Activated CD4-positive, alpha-beta T cell treated with anti-CD3 and anti-CD28 coated beads for 48 hours (primary cell): ENCODE data around the gene ACAP1.

Source experiments
- DNase-seq: peaks from one replicate; pipeline ENCODE4 v3.0.0-alpha.2; 2020

Gene ACAP1

GRCh38 chr17:7336240-7337175 is at the start of gene ACAP1:
Gene ACAP1 (plus strand): TSS chr17:7336529. CDS start chr17:7336735, 206 bp downstream.
- peak; percentile 89 for DNase-seq

DNA sequence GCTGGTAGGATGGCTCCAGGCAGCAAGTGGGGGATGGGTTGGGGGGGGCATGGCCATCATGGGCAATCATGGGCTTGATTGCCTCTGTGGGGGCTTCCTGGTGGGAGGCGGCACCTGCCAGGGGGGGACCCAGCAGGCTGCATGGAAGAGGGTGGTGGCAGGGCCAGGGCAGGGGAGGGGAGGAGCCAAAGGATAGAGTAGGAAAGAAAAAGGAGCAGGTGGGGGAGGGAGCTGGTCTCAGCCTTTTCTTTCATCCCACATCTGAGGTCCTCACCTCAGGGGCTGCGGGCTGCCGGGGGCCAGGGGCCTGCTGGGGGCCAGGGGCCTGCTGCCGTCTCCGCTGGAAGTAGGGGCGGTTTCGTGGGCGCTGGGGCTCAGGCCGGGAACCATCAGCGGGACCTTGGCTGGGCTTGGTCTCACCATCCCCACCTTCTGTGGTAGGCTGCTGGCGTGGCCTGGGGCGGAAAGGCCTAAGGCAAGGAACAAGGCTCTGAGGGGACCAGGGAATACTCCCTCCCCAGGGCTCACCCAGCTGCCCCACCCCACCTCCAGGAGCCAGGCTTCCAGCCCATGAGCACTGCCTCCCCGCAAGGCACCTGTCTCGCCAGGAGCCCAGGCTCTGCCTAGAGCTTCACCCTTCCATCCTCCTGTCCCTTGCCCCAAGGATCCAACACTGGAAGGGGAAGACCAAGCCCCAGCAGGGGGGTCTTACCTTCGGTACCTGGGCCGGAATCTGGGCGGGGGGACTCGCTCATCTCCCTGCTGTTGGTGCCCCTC is 46.9 kb upstream of the ACAP1 start:
- no peak for DNase-seq

GRCh38 chr17:7290166-7290565 is 46.2 kb upstream of the ACAP1 start:
- DNase-seq, result no peak

- no peak for DNase-seq
Measured at GRCh38 chr17:7290685-7291084, 45.6 kb upstream of the ACAP1 start.

- DNase-seq, result no peak
Measured at GRCh38 chr17:7292194-7292593, 44.1 kb upstream of the ACAP1 start.

- no peak for DNase-seq
Measured at GRCh38 chr17:7292729-7293128, 43.6 kb upstream of the ACAP1 start.

DNA sequence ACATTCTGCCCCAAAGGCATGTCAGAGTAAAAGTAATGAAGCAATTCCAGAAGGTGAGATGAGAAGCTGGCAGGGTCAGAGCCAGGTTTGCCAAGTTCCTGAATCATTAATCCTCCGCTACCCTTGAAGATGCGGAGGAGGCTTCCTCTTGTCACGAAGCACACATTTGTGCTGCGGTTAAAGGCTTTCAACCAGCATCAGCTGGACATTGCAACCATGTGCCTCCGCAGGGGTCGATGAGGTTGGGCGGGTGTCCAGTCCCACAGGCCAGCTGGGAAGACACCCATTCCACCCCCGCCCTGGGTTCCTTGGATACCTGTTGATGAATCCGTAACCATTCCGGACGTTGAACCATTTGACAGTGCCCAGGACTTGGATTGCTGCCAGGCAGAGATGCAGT is 43.2 kb upstream of the ACAP1 start:
- no peak for DNase-seq

- peak; percentile 43 for DNase-seq
Measured at GRCh38 chr17:7293816-7294613, 42.3 kb upstream of the ACAP1 start.

DNA sequence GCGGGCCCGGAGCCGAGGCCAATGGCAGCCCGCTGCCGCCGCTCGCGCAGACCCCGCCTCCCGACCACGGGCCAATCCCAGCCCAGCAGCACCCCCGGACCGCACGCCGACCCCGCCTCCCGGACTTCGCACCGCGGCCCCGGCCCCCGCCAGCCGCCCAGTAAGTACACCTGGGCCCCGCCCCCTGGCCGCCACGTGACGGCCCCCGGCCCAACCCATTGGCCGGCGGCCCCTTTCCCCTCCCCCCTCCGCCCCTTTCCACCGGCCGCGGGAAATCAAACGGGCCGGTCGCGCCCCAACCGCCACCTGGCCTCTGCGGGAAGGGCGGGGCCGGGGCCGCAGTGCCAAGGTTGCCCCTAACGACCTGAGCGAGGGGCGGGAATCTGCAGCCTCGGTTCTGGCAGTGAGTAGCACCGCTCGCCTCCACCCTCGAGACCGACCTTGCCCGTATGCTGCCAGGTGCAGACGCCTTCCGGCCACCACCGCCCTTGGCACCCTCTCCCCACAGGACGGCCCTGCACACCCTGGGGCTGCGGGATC is 41.6 kb upstream of the ACAP1 start, which contains the start of gene YBX2:
Gene YBX2, minus strand, starts transcription at position 26 of the 540 bp plus-strand sequence. CDS start 139 bp downstream, outside the sequence.
- peak; percentile 87 for DNase-seq

- no peak for DNase-seq
Measured at GRCh38 chr17:7295230-7296180, 40.8 kb upstream of the ACAP1 start.

- peak; percentile 77 for DNase-seq
Measured at GRCh38 chr17:7296189-7296861, 40.0 kb upstream of the ACAP1 start.

GRCh38 chr17:7304179-7304578 is 32.1 kb upstream of the ACAP1 start:
- no peak for DNase-seq

DNA sequence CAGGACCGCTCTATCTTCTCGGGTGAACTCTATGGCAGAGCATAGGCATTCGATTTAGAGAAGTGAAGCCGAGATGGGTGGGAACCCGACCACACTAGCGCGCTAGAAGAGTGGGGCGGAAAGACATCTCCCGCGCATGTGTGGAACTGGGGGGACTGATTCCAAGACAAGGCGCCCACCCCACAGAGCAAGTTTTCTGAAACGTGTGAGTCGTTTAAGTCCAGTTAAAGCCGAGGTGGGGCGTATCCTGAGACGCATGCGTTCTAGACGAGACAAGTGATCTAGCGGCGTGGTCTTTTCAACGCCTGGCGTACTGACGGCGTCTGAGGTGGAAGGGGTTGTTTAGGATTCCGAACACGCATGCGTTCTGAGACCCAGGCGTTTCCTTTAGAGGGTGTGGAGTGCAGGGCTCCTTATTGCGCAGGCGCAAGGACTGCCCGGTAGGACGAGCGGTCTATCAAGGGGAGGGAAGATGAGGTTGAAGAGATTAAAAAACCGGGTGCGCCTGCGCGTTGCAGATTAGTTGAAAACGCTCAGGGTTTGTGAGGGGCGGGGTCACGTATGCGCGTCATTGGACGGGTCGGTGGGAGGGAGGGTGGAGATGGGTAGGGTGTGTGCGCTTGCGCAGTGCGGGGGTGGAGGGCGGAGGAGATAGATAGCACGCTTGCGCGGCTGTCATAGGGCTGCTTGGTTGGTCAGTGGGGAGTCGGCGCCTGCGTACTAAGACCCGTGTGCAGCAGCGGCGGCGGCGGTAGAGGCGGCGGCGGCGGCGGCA is 29.2 kb upstream of the ACAP1 start, which contains the start of gene EIF5A:
Gene EIF5A, plus strand, starts transcription at position 718 of the 775 bp plus-strand sequence. CDS start 2,008 bp downstream, outside the sequence.
- peak; percentile 100 for DNase-seq

DNA sequence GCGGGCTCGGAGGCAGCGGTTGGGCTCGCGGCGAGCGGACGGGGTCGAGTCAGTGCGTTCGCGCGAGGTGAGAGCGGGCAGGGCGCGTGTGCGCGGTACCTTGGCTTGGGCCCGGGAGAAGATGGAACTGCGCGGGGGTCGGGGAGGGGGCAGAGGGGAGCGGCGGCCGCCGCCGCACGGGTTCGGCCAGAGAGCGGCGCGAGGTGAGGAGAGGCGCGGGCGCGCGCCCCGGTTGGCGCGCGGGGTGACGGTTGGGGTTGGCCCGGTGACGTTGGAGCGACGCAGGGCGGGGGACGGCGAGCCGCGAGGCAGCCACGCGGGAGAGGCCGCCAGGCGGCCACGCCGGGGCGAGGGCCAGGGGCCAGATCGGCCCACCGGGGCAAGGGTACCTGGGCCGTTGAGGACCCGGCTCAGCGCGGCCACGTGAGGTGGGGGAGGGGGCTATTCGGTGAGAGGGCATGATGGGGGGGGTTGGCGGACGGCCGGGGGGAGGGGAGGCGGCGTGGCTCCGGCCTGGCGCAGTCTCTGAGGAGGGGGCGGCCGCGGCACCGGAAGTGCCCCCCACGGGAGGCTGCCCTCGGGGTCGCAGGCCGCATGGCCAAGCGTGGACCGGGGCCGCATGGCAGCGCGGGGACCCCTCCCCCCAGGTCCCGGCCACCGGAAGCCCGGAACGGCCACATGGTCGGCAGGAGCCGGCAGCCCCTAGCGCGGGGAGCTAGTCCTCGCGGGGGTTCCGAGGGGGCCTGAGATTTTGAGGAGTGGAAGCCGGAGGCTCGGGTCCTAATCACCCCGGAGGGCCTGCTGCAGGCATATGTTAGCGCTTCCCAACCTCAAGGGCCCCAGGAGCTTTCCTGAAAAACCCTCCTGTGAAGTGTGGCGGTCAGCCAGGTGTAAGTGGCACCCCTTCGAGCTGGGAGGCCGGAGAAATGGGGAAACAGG is 28.4 kb upstream of the ACAP1 start:
- DNase-seq, result peak; percentile 61

DNA sequence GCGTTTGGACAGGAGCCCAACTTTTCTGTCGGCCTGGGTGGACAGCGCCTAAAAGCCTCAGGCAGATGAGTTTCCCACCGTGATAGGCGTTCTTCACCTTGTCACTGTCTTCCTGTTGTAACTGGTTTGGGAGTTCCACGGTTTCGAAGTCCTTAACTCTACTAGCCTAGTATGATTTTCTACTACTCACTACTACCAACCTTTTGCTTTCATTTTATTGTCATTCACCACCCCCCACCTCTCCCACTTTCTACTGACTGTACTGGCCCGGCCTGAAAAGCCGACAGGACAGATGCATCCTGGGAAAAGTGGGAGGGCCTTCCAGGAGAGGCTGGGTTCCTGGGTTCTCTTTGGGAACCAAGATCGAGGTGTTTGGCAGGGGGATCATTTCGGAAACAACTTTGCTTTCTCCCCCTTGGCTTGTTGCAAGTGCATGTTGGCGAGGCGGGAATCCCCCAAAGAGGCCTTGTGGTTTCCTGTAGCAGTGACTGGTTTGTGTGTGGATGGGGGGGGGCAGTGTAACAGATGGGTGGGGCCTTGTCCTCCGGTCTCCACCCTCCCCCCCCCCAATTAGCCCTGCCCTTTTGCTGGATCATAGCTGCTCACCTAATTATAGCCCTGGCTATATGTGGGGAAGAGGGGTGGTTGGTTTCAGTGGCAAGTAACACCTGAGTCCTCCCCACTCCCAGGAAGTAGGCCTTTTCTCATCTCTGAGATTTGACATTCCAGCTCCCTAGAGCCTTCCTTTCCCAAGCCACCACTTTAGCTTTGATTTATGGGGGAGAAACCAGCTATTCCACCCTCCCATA is 27.5 kb upstream of the ACAP1 start:
- peak; percentile 85 for DNase-seq

GRCh38 chr17:7309628-7310027 is 26.7 kb upstream of the ACAP1 start:
- DNase-seq, result no peak

DNA sequence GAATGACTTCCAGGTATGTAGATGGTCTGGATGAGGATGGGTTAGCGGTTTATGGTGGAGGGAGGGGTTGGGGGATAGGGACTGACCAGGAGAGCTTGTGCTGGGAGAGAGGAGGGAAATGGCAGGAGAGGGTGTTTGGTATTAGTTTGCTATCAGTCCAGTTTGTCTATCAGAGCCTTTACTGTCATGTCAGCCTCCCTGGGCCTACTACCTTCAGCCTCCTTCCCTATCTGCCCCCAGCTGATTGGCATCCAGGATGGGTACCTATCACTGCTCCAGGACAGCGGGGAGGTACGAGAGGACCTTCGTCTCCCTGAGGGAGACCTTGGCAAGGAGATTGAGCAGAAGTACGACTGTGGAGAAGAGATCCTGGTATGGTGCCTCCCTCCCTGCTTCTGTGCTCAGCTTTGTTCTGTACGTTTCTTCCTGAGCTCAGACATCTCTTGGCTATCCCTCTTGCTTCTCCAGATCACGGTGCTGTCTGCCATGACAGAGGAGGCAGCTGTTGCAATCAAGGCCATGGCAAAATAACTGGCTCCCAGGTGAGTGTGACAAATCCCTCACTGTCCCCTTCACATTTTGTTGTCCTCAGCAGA is 25.1 kb upstream of the ACAP1 start:
- no peak for DNase-seq
